ENCODE data around the gene SH2B2.
A peak's percentile ranks its signal among the peaks of the same experiment; 100 is the strongest.
"Not testable (repeated sequence)": the region's sequence is repeated elsewhere in the genome, so short reads cannot be mapped to it uniquely, and the experiment has no call there.

The SH2B2 gene

GRCh38 chr7:102340599-102341368, 54.1 kb downstream of the SH2B2 start:
- not testable (repeated sequence) for DNase-seq (ENCODE audit: low spot score)

GRCh38 chr7:102346983-102347382, 60.3 kb downstream of the SH2B2 start:
- DNase-seq (ENCODE audit: low spot score) = not testable (repeated sequence)

- not testable (repeated sequence) for DNase-seq (ENCODE audit: low spot score)
Measured at GRCh38 chr7:102356344-102356743, 69.7 kb downstream of the SH2B2 start, which contains the start of gene SPDYE6. SPDYE6 (minus strand) TSS chr7:102356444; CDS start chr7:102356023, 421 bp downstream.

GRCh38 chr7:102363549-102364393, 77.1 kb downstream of the SH2B2 start:
- DNase-seq (ENCODE audit: low spot score) = peak; percentile 86

- DNase-seq (ENCODE audit: low spot score) = not testable (repeated sequence)
Measured at GRCh38 chr7:102364394-102364886, 77.8 kb downstream of the SH2B2 start.

- DNase-seq (ENCODE audit: low spot score) = not testable (repeated sequence)
Measured at GRCh38 chr7:102365390-102365789, 78.7 kb downstream of the SH2B2 start.

- not testable (repeated sequence) for DNase-seq (ENCODE audit: low spot score)
Measured at GRCh38 chr7:102370038-102370437, 83.4 kb downstream of the SH2B2 start.

Data from GM20000 (cell line).